ENCODE data around the gene LIPC.

Gene LIPC

GRCh38 chr15:58541410-58542087 is 109.8 kb downstream of the LIPC start:
- no peaks in the 10 kb centered on the region for H4K20me1 ChIP-seq (ENCODE audit: insufficient read depth, low read length)
- TF ChIP-seq, protein P1, sequence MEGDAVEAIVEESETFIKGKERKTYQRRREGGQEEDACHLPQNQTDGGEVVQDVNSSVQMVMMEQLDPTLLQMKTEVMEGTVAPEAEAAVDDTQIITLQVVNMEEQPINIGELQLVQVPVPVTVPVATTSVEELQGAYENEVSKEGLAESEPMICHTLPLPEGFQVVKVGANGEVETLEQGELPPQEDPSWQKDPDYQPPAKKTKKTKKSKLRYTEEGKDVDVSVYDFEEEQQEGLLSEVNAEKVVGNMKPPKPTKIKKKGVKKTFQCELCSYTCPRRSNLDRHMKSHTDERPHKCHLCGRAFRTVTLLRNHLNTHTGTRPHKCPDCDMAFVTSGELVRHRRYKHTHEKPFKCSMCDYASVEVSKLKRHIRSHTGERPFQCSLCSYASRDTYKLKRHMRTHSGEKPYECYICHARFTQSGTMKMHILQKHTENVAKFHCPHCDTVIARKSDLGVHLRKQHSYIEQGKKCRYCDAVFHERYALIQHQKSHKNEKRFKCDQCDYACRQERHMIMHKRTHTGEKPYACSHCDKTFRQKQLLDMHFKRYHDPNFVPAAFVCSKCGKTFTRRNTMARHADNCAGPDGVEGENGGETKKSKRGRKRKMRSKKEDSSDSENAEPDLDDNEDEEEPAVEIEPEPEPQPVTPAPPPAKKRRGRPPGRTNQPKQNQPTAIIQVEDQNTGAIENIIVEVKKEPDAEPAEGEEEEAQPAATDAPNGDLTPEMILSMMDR (IDR thresholded peaks at IDR 0.05; ENCODE audit: low read length), result no peak
- TF ChIP-seq EZH2phosphoT487 (IDR thresholded peaks at IDR 0.05; ENCODE audit: low read length) (no peak), EZH2 (optimal IDR thresholded peaks at IDR 0.05; ENCODE audit: low read depth, low read length) (no peak)
- no peak overlapping the region for H3K4me3 ChIP-seq (ENCODE audit: low read length)
- no peaks in the 10 kb centered on the region for H3K4me1 ChIP-seq (ENCODE audit: low read length)
- no peak overlapping the region for H3K4me2 ChIP-seq (ENCODE audit: low read depth, low read length)
- no peaks in the 10 kb centered on the region for H3K36me3 ChIP-seq (replicated peaks; ENCODE audit: insufficient read depth, low read length)
- no peak overlapping the region for H3K27ac ChIP-seq (ENCODE audit: low read length)
- no peak overlapping the region for H3K9ac ChIP-seq (ENCODE audit: low read length)
- no peaks in the 10 kb centered on the region for H3F3A ChIP-seq (ENCODE audit: insufficient read depth, low read length)
- H3K27me3 ChIP-seq (replicated peaks; ENCODE audit: insufficient read depth, low read length), result no peaks in the 10 kb centered on the region
- no peak overlapping the region for H2AFZ ChIP-seq (ENCODE audit: low read length)
- H3K79me2 ChIP-seq (ENCODE audit: low read length), result no peaks in the 10 kb centered on the region
- no peaks in the 10 kb centered on the region for H3K9me3 ChIP-seq (replicated peaks; ENCODE audit: insufficient read depth, low read length)
- no peak for DNase-seq
- no peaks in the 10 kb centered on the region for H3K9me2 ChIP-seq (replicated peaks; ENCODE audit: insufficient read depth, low read length)

GRCh38 chr15:58543664-58544335 is 112.0 kb downstream of the LIPC start:
- no peak for DNase-seq
- no peaks in the 10 kb centered on the region for H3K9me2 ChIP-seq (replicated peaks; ENCODE audit: insufficient read depth, low read length)
- no peak overlapping the region for H3K4me3 ChIP-seq (ENCODE audit: low read length)
- H4K20me1 ChIP-seq (ENCODE audit: insufficient read depth, low read length), result no peaks in the 10 kb centered on the region
- no peaks in the 10 kb centered on the region for H3K36me3 ChIP-seq (replicated peaks; ENCODE audit: insufficient read depth, low read length)
- no peak overlapping the region for H3K9ac ChIP-seq (ENCODE audit: low read length)
- H3K27me3 ChIP-seq (replicated peaks; ENCODE audit: insufficient read depth, low read length), result no peaks in the 10 kb centered on the region
- no peaks in the 10 kb centered on the region for H3K9me3 ChIP-seq (replicated peaks; ENCODE audit: insufficient read depth, low read length)
- H3K4me2 ChIP-seq (ENCODE audit: low read depth, low read length), result no peak overlapping the region
- no peak overlapping the region for H3K27ac ChIP-seq (ENCODE audit: low read length)
- H2AFZ ChIP-seq (ENCODE audit: low read length), result no peak overlapping the region
- H3K4me1 ChIP-seq (ENCODE audit: low read length), result no peaks in the 10 kb centered on the region
- H3F3A ChIP-seq (ENCODE audit: insufficient read depth, low read length), result no peaks in the 10 kb centered on the region
- no peaks in the 10 kb centered on the region for H3K79me2 ChIP-seq (ENCODE audit: low read length)
- TF ChIP-seq EZH2phosphoT487 (IDR thresholded peaks at IDR 0.05; ENCODE audit: low read length) (no peak), EZH2 (optimal IDR thresholded peaks at IDR 0.05; ENCODE audit: low read depth, low read length) (no peak)
- TF ChIP-seq, protein P1 (IDR thresholded peaks at IDR 0.05; ENCODE audit: low read length), result no peak

- Histone ChIP-seq H3K9me2 (replicated peaks; ENCODE audit: insufficient read depth, low read length) (no peaks in the 10 kb centered on the region), H3K9me3 (replicated peaks; ENCODE audit: insufficient read depth, low read length) (no peaks in the 10 kb centered on the region), H3K27ac (ENCODE audit: low read length) (no peak overlapping the region), H3K79me2 (ENCODE audit: low read length) (no peaks in the 10 kb centered on the region), H3K27me3 (replicated peaks; ENCODE audit: insufficient read depth, low read length) (no peaks in the 10 kb centered on the region), H3K4me3 (ENCODE audit: low read length) (no peak overlapping the region), H3F3A (ENCODE audit: insufficient read depth, low read length) (no peaks in the 10 kb centered on the region), H4K20me1 (ENCODE audit: insufficient read depth, low read length) (no peaks in the 10 kb centered on the region), H3K36me3 (replicated peaks; ENCODE audit: insufficient read depth, low read length) (no peaks in the 10 kb centered on the region), H3K9ac (ENCODE audit: low read length) (no peak overlapping the region), H2AFZ (ENCODE audit: low read length) (no peak overlapping the region), H3K4me2 (ENCODE audit: low read depth, low read length) (no peak overlapping the region), H3K4me1 (ENCODE audit: low read length) (no peaks in the 10 kb centered on the region)
- no peak for DNase-seq
- no peak for TF ChIP-seq EZH2phosphoT487 (IDR thresholded peaks at IDR 0.05; ENCODE audit: low read length)
- TF ChIP-seq, protein P1 (IDR thresholded peaks at IDR 0.05; ENCODE audit: low read length), result no peak
- no peak for TF ChIP-seq EZH2 (optimal IDR thresholded peaks at IDR 0.05; ENCODE audit: low read depth, low read length)
Measured at GRCh38 chr15:58544756-58545155, 113.0 kb downstream of the LIPC start.
